Adrenal gland (tissue), 12 donors: ENCODE data around the gene CAB39L. TPM values are rescaled to one million over a fixed set of nuclear protein-coding genes. Genes with fewer than 3 reads are reported as not detected.
A peak's percentile ranks its signal among the peaks of the same experiment; 100 is the strongest.

Source experiments
- DNase-seq, 7 donors: peaks; one replicate each; pipeline ENCODE4 v3.0.0-alpha.2; 2019 to 2020
- H3K27ac ChIP-seq, 5 donors: fragments of 200-600 bp; sonication (generic) in 4 of 5; 1 replicate in 3 of 5; 2 replicates in 2 of 5; pipeline versions ENCODE4 v1.5.1 to v1.8.0; 2016 to 2020; ENCODE audit warnings: mild to moderate bottlenecking in 1 of 5
- H3K27me3 ChIP-seq: fragments of 200-600 bp; 2 replicates; pipeline ENCODE4 v1.8.0; 2021
- H3K36me3 ChIP-seq, 2 donors: fragments of 200-600 bp; replicated peaks in 1 of 2; 1 replicate in 1 of 2; 2 replicates in 1 of 2; pipeline versions ENCODE4 v1.5.1 to v1.8.0; 2018 to 2022
- H3K4me1 ChIP-seq, 2 donors: fragments of 200-600 bp; replicated peaks in 1 of 2; 1 replicate in 1 of 2; 2 replicates in 1 of 2; pipeline versions ENCODE4 v1.5.1 to v1.8.0; 2018 to 2021
- H3K4me3 ChIP-seq, 4 donors: fragments of 200-600 bp; sonication (generic) in 3 of 4; one replicate each; pipeline ENCODE4 v1.5.1; 2016 to 2018
- H3K9me3 ChIP-seq, 3 donors: fragments of 200-600 bp; sonication (generic) in 1 of 3; replicated peaks in 1 of 3; 1 replicate in 2 of 3; 2 replicates in 1 of 3; pipeline versions ENCODE4 v1.5.1 to v1.8.0; 2016 to 2021
- POLR2A ChIP-seq, 2 donors: fragments of 450-650 bp; IDR thresholded peaks; one replicate each; pipeline ENCODE4 v1.6.1; 2017; ENCODE audit warnings: antibody characterized with exemption in 2 of 2, mild to moderate bottlenecking in 2 of 2, moderate library complexity in 1 of 2
- WGBS, 4 donors: extraction: QIAGEN DNeasy Blood & Tissue Kit in 2 of 4; methylation state at CpG; one replicate each; pipeline versions ENCODE4 v1.1.5 to v1.1.7; 2013 to 2017; 5-methylcytosine and 5-hydroxymethylcytosine counted together
- intact Hi-C, 2 donors: fragments of 100-400 bp; cut with DNase I; formaldehyde crosslinking; loops; one replicate each; pipeline versions ENCODE4 v1.14.1 to v1.15.0; 2022 to 2023
- polyA plus RNA-seq, 3 donors: library from polyadenylated mRNA; stranded (reverse); fragments of 200-250 nt in 2 of 3; fragments of 350-450 nt in 1 of 3; fragmentation: Illumina TruSeq in 1 of 3; extraction: RNeasy Lipid Tissue Mini Kit (QIAGEN cat#74804) in 1 of 3; gene quantifications; one replicate each; pipeline ENCODE4 v1.2.3, GENCODE V29; 2013 to 2014
- total RNA-seq, 9 donors: library from RNA; depleted of rRNA in 4 of 9; stranded (reverse); fragments of >200 nt in 4 of 9; fragments of 120-200 nt in 1 of 9; fragmentation: NEBNext Ultra II Directional in 1 of 9; extraction: Animal tissue kit (Norgen Biotek cat#: 25700) in 1 of 9; gene quantifications; one replicate each; pipeline versions ENCODE4 v1.1.0 to v1.2.4, GENCODE V29; 2013 to 2023
- TF ChIP-seq, protein P1 (sequence below), 6 experiments: fragments of 450-650 bp in 4 of 6; fragments of 200-600 bp in 2 of 6; sonication (generic) in 1 of 6; IDR thresholded peaks; 1 replicate in 5 of 6; 2 replicates in 1 of 6; pipeline versions ENCODE4 v1.5.1 to v1.8.0; 2016 to 2021; ENCODE audit warnings: antibody characterized with exemption in 6 of 6, mild to moderate bottlenecking in 2 of 6, moderate library complexity in 1 of 6
- donor health status: healthy with polysubstance abuse.
- donor health status: Bipolar disorder and iron deficiency.
- donor health status: DM: yes; HTN: yes; CAD: no.
- donor health status: DM: no; HTN: no; CAD: no.
- donor health status: DM: no; HTN: no; CAD: no.
- donor health status: DM: yes; HTN: yes; CAD: no.

Gene CAB39L
- total and polyA plus RNA-seq, 12 donors, result 17.8 to 115 (median 47.8) TPM

DNA sequence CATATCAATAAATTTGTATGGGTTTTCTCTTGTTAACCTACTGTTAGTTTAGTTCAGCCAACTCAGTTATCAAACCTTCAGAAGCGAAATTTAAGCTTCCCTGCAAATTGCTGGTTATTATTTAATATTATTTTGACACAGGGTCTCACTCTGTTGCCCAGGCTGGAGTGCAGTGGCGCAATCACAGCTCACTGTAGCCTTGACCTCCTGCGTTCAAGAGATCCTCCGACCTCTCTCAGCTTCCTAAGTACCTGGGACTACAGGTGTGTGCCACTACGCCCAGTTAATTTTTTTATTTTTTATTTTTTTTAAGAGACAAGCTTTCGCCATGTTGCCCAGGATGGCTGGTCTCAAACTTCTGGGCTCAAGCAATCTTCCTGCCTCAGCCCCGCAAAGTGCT lies 6.2 kb downstream of the CAB39L start:
- DNase-seq, result no peak
- H3K4me1 ChIP-seq, result peaks cover 0 to under 1% of the 10 kb centered on the region in 2 donors
- intact Hi-C loops, result loop anchor here in 1 of 2 donors (5.0 kb wide), 1 partner anchor 135 kb away; no protein-coding TSS in a partner anchor
- no peak overlapping the region for H3K27ac ChIP-seq
- no peaks in the 10 kb centered on the region for H3K27me3 ChIP-seq
- no peaks in the 10 kb centered on the region for H3K9me3 ChIP-seq
- no peaks in the 10 kb centered on the region for H3K36me3 ChIP-seq
- TF ChIP-seq POLR2A (IDR thresholded peaks at IDR 0.05), result no peak
- TF ChIP-seq, protein P1, sequence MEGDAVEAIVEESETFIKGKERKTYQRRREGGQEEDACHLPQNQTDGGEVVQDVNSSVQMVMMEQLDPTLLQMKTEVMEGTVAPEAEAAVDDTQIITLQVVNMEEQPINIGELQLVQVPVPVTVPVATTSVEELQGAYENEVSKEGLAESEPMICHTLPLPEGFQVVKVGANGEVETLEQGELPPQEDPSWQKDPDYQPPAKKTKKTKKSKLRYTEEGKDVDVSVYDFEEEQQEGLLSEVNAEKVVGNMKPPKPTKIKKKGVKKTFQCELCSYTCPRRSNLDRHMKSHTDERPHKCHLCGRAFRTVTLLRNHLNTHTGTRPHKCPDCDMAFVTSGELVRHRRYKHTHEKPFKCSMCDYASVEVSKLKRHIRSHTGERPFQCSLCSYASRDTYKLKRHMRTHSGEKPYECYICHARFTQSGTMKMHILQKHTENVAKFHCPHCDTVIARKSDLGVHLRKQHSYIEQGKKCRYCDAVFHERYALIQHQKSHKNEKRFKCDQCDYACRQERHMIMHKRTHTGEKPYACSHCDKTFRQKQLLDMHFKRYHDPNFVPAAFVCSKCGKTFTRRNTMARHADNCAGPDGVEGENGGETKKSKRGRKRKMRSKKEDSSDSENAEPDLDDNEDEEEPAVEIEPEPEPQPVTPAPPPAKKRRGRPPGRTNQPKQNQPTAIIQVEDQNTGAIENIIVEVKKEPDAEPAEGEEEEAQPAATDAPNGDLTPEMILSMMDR (IDR thresholded peaks at IDR 0.05), result no peak
- no peak overlapping the region for H3K4me3 ChIP-seq
- WGBS, 4 donors, result 70 to 79% (median 75%) methylated on average over 7 of the region's 7 CpGs

DNA sequence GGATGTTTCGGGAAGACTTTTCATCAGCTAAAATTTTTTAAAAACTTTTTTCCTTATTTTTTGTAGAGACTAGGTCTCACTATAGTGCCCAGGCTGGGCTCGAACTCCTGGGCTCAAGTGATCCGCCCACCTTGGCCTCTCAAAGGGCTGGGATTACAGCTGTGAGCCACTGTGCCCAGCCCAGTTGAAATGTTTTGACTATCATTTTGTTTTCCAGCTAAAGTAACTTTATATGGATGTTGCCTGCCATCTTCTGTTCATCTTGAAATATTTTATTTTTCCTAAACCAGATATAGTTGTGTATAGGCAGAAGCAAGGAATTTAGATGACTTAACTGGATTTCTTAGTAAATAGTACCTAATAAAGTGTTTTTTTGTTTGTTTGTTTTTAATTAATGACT lies 7.0 kb downstream of the CAB39L start:
- Histone ChIP-seq H3K4me3 (no peak overlapping the region), H3K9me3 (no peaks in the 10 kb centered on the region), H3K27me3 (no peaks in the 10 kb centered on the region), H3K27ac (no peak overlapping the region), H3K4me1 (no peaks in the 10 kb centered on the region), H3K36me3 (no peaks in the 10 kb centered on the region)
- DNase-seq, result peak; percentile 44 to 74 (median 64)
- intact Hi-C loops, result loop anchor here in 1 of 2 donors (5.0 kb wide), 1 partner anchor 135 kb away; no protein-coding TSS in a partner anchor
- TF ChIP-seq, protein P1 (IDR thresholded peaks at IDR 0.05), result peak in 5 of 6 experiments; percentile 49 to 68 (median 61)
- TF ChIP-seq POLR2A (IDR thresholded peaks at IDR 0.05), result no peak
- WGBS, 4 donors, result 42 to 57% (median 47%) methylated on average over 3 of the region's 3 CpGs

DNA sequence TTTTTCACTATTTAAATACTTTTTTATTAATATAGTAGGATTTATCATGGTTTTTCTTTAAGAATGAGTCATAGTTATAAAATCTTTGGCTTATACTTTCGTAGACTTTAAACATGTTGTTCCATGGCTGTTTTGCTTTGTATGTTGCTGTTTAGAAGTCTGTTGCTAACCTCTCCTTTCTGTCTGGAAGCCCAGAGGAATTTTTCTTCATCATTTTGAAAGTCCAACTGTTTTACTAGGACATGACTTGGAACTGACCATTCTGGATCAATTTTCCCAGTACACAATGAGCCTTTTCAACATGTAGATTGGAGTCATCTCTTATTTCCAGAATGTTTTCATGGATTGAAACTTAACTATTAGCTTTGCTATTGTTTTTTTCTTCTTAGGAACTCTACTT lies 7.9 kb downstream of the CAB39L start:
- WGBS, 4 donors, result 69 to 79% (median 72%) methylated on average over 1 of the region's 1 CpG
- Histone ChIP-seq H3K27ac (no peak overlapping the region), H3K36me3 (no peaks in the 10 kb centered on the region), H3K9me3 (no peaks in the 10 kb centered on the region), H3K27me3 (no peaks in the 10 kb centered on the region), H3K4me1 (no peaks in the 10 kb centered on the region), H3K4me3 (no peak overlapping the region)
- TF ChIP-seq, protein P1 (IDR thresholded peaks at IDR 0.05), result no peak
- TF ChIP-seq POLR2A (IDR thresholded peaks at IDR 0.05), result no peak
- DNase-seq, result no peak
- intact Hi-C loops, result loop anchor here in 1 of 2 donors (5.0 kb wide), 1 partner anchor 134 kb away; no protein-coding TSS in a partner anchor

DNA sequence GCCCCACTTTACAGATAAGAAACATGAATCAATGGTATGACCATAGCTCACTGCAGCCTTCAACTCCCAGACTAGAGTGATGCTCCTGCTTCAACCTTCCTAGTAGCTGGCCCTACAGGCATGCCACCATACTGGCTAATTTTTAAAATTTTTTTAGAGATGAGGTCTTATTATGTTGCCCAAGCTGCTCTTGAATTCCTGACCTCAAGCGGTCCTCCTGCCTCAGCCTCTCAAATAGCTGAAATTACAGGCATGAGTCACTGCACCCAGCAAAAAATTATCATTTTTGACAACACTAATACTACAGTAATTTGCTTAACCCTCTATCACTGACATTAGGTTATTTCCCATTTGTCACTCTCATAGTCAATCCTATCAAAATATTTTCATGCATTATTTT lies 14.7 kb downstream of the CAB39L start:
- no peak for DNase-seq
- Histone ChIP-seq H3K27ac (no peak overlapping the region), H3K9me3 (no peaks in the 10 kb centered on the region), H3K4me1 (no peaks in the 10 kb centered on the region), H3K36me3 (no peaks in the 10 kb centered on the region), H3K4me3 (no peak overlapping the region), H3K27me3 (no peaks in the 10 kb centered on the region)
- 96 to 100% (median 98%) methylated on average over 1 of the region's 1 CpG for WGBS, 4 donors
- intact Hi-C loops, result no loop called here
- TF ChIP-seq, protein P1 (IDR thresholded peaks at IDR 0.05), result no peak
- TF ChIP-seq POLR2A (IDR thresholded peaks at IDR 0.05), result no peak
